Lung (tissue), 12 donors: ENCODE results near the gene SPCS1. TPM values are rescaled to one million over a fixed set of nuclear protein-coding genes. Genes with fewer than 3 reads are reported as not detected.

Experiments used
- ATAC-seq: fragments of 200-7000 bp; cut with Tn5 transposase; one replicate; pipeline ENCODE4 v1.9.1; 2020; ENCODE audit warnings: moderate number of reproducible peaks; ENCODE audit not compliant: insufficient read depth, low FRiP score
- DNase-seq, 3 donors: peaks; one replicate each; pipeline ENCODE4 v3.0.0-alpha.2; 2013 to 2017
- H3K27ac ChIP-seq, 2 donors: one replicate each; pipeline ENCODE4 v1.5.1; 2013; ENCODE audit warnings: mild to moderate bottlenecking in 2 of 2, moderate library complexity in 2 of 2, control low read depth in 1 of 2, inconsistent platforms in 1 of 2, low read depth in 1 of 2, low read length in 1 of 2
- H3K27me3 ChIP-seq, 3 donors: one replicate each; pipeline ENCODE4 v1.5.1; 2013; ENCODE audit warnings: low read length in 2 of 3; ENCODE audit not compliant: control insufficient read depth in 3 of 3, insufficient read depth in 3 of 3
- H3K36me3 ChIP-seq, 4 donors: one replicate each; pipeline ENCODE4 v1.5.1; 2013; ENCODE audit warnings: low read length in 4 of 4, mild to moderate bottlenecking in 1 of 4, moderate library complexity in 1 of 4; ENCODE audit not compliant: control insufficient read depth in 4 of 4, insufficient read depth in 4 of 4
- H3K4me1 ChIP-seq, 5 donors: one replicate each; pipeline ENCODE4 v1.5.1; 2013; ENCODE audit warnings: low read length in 5 of 5, mild to moderate bottlenecking in 2 of 5, moderate library complexity in 1 of 5; ENCODE audit not compliant: control insufficient read depth in 5 of 5, insufficient read depth in 5 of 5
- H3K4me3 ChIP-seq: one replicate; pipeline ENCODE4 v1.5.1; 2013; ENCODE audit warnings: mild to moderate bottlenecking, control low read depth, moderate library complexity
- H3K9ac ChIP-seq, 2 donors: one replicate each; pipeline ENCODE4 v1.5.1; 2013; ENCODE audit warnings: low read length in 2 of 2, control low read depth in 1 of 2; ENCODE audit not compliant: insufficient read depth in 1 of 2
- H3K9me3 ChIP-seq, 4 donors: one replicate each; pipeline ENCODE4 v1.5.1; 2013; ENCODE audit warnings: low read length in 3 of 4, mild to moderate bottlenecking in 1 of 4, moderate library complexity in 1 of 4; ENCODE audit not compliant: control insufficient read depth in 4 of 4, insufficient read depth in 3 of 4
- CTCF ChIP-seq: IDR thresholded peaks from 2 replicates; pipeline ENCODE4 v1.5.1; 2012; ENCODE audit warnings: mild to moderate bottlenecking; ENCODE audit errors: control extremely low read depth, extremely low read depth
- WGBS, 2 donors: extraction: QIAGEN DNeasy Blood & Tissue Kit; methylation state at CpG; one replicate each; pipeline ENCODE4 v1.1.7; 2013; 5-methylcytosine and 5-hydroxymethylcytosine counted together
- polyA plus RNA-seq, 2 donors: library from polyadenylated mRNA; stranded (reverse); fragments of 200-250 nt; gene quantifications; one replicate each; pipeline ENCODE4 v1.2.1, GENCODE V29; 2013
- total RNA-seq, 2 donors: library from RNA; depleted of rRNA in 1 of 2; stranded (reverse); fragments of >200 nt in 1 of 2; gene quantifications; one replicate each; pipeline ENCODE4 v1.2.1, GENCODE V29; 2014 to 2021
- donor health status: control.
- donor health status: control.
- donor health status: Bipolar disorder and iron deficiency.
- donor health status: healthy.
- donor health status: DM: yes; HTN: yes; CAD: no.

The SPCS1 gene
- total and polyA plus RNA-seq, 4 donors, result 63.3 to 139 (median 95.7) TPM

- 86 to 97% methylated on average over 10 of the region's 10 CpGs for WGBS, 2 donors
- no peak for TF ChIP-seq CTCF
- H3K36me3 ChIP-seq, result peaks cover 20 to 39% (median 24%) of the 10 kb centered on the region in 4 donors
Observed at GRCh38 chr3:52733256-52733891, 27.5 kb downstream of the SPCS1 start.

GRCh38 chr3:52739730-52740129, 33.8 kb downstream of the SPCS1 start:
- Histone ChIP-seq H3K9ac (no peak overlapping the region), H3K4me1 (no peaks in the 10 kb centered on the region), H3K27ac (no peak overlapping the region), H3K9me3 (no peaks in the 10 kb centered on the region), H3K36me3 (peaks cover 17 to 35% (median 28%) of the 10 kb centered on the region in 4 donors), H3K27me3 (no peaks in the 10 kb centered on the region), H3K4me3 (no peak overlapping the region)
- no peak for TF ChIP-seq CTCF
- WGBS, 2 donors, result 78 to 90% methylated on average over 1 of the region's 1 CpG
- DNase-seq (no peak), ATAC-seq (no peak)

More at GRCh38 chr3:52733256-52733891, 27.5 kb downstream of the SPCS1 start:
- Histone ChIP-seq H3K4me1 (no peaks in the 10 kb centered on the region), H3K9me3 (peaks cover 0 to 4% (median 0%) of the 10 kb centered on the region in 4 donors), H3K27me3 (no peaks in the 10 kb centered on the region), H3K4me3 (no peak overlapping the region), H3K27ac (no peak overlapping the region), H3K9ac (no peak overlapping the region)
- DNase-seq (no peak), ATAC-seq (no peak)

GRCh38 chr3:52742418-52743041, 36.6 kb downstream of the SPCS1 start:
- H3K4me3 ChIP-seq, result no peak overlapping the region
- H3K4me1 ChIP-seq, result no peaks in the 10 kb centered on the region
- peak; percentile 31 for TF ChIP-seq CTCF
- no peaks in the 10 kb centered on the region for H3K9me3 ChIP-seq
- no peaks in the 10 kb centered on the region for H3K27me3 ChIP-seq
- 92 to 93% methylated on average over 3 of the region's 3 CpGs for WGBS, 2 donors
- H3K27ac ChIP-seq, result no peak overlapping the region
- DNase-seq (peak in 2 of 3 donors; percentile 20 to 45), ATAC-seq (no peak)
- H3K36me3 ChIP-seq, result peaks cover 23 to 43% (median 33%) of the 10 kb centered on the region in 4 donors
- no peak overlapping the region for H3K9ac ChIP-seq
